GM19240 (cell line): ENCODE data around the gene ADAMTS16.

Source experiments
- DNase-seq: peaks from one replicate; pipeline ENCODE4 v3.0.0; 2011; ENCODE audit warnings: low spot score; ENCODE audit not compliant: insufficient read length

The ADAMTS16 gene

DNA sequence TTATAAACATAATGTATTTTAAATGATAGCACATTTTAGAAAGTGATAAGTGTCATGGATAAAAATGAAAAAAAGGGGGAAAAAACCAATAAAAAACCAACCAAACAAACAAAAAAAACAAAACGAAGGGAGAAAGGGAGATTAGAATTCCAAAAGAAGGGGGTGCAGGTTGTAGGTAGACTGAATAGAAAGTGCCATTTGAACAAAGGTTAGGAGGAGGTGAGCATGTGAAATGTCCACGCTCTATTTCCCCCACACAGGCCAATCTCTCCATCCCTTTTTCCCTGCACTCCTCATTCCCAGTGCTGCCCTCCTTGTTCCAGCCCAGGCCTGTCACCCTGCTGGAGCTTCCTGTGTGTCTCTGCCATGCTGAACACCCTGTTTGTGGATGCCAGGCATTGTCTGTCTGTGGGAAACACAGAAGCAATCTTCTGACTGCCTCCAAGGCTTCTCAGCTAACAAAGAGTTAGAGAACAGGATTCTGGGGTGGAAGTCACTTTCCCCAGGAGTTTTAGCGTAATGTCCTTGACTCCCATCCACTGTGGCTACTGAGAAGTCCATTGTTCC, 138.8 kb downstream of the ADAMTS16 start:
- DNase-seq = no peak

GRCh38 chr5:5285906-5286305, 145.8 kb downstream of the ADAMTS16 start:
- no peak for DNase-seq

DNA sequence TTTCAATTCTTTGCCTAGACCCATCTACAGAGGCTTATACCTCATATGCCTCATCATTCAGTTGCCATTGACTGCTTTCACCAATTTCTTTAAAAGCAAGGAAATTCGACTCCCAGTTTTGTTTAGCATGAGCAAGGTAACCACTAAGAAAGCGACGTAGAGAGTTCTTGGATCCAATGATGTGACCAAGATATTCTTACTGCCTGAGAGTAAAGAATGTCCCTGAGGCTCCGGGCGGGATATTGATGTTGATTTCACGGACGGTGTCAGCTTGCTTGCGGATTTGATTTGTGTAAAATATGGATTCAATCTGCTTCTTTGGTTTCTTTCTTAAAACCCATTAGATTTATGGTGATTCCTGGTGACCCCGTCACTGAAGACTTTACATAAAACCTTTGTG, 147.3 kb downstream of the ADAMTS16 start:
- no peak for DNase-seq

- DNase-seq = no peak
Measured at GRCh38 chr5:5288201-5288600, 148.1 kb downstream of the ADAMTS16 start.

DNA sequence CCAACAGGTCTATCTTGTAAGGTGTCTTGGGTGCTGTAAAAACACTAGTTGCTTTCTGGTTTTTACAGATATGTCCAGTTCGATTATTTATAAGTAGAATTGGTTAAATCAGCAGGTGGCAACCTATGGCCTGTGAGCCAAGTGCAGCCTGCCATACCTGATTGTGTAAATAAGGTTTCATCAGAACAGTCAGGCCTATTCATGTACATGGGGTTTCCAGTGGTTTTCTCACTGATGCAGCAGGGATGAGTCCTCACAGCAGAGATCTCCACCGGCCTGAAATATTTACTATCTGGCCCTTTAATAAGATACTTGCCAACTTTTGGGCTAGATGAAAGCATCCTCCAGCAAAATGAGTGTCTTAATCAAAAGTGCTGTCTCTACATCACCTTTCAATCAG, 149.4 kb downstream of the ADAMTS16 start:
- DNase-seq = no peak

GRCh38 chr5:5290674-5291334, 150.7 kb downstream of the ADAMTS16 start:
- DNase-seq = no peak

- no peak for DNase-seq
Measured at GRCh38 chr5:5291357-5291756, 151.2 kb downstream of the ADAMTS16 start.

DNA sequence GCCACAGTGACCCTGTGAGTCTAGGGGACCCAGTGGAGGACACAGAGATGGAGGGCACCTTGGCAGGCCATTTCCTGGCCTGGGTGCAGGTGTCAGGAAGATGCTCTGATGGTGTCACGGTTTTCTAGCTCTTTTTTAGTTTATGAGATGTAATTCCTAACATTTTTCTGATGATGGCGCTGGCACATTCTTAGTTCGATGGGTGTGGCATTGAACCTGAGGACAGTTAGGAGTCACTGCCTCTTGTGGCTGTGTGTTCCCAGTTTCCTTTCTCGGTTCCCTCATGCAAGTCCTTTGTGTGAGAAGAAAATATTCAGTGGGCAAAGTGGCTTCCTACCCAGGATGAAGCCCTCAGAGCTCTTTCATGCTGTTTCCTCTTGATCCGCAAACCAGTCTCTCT, 152.9 kb downstream of the ADAMTS16 start:
- DNase-seq = no peak

GRCh38 chr5:5294429-5294828, 154.3 kb downstream of the ADAMTS16 start:
- DNase-seq = no peak

DNA sequence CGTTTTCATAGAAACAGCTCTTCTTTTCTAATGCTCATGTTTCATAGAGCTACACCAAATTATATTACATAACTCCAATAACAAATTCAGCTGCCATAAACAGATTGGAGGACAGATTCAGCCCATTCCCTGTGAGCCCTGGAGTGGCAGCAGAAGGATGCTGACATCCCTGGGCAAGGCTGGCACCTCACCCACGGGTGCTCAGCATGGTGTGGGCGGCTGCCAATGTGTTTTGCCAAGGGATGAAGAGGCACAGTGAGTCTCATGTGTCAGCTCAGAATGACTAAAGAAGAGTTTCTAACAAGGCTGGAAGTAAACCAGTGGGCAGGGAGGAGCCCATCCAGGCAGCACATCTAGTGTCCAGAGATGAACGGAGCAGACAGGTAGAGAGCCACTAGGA, 155.2 kb downstream of the ADAMTS16 start:
- no peak for DNase-seq

DNA sequence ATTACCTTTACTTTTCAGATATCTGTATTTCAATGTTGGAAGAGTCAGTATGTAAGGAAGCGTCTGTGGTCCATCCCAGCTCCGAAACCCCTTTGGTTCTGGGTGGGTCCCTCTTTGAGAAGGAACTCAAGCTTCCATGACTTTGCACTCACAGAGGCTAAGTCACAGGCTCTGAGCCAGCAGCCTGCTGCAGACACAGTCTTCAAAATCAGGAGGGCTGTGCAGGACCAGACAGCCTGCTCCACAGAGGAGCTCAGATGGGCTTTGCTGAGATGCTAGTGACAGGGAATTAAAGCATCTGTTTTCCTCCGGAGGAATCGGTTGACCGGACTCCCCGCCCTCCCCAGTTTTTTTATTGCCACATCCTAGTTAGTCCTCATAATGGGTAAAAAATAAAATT, 155.9 kb downstream of the ADAMTS16 start:
- DNase-seq = no peak

GRCh38 chr5:5297432-5298067, 157.4 kb downstream of the ADAMTS16 start:
- DNase-seq = no peak

GRCh38 chr5:5298068-5298633, 158.0 kb downstream of the ADAMTS16 start:
- no peak for DNase-seq

- DNase-seq = no peak
Measured at GRCh38 chr5:5298841-5299541, 158.9 kb downstream of the ADAMTS16 start.

DNA sequence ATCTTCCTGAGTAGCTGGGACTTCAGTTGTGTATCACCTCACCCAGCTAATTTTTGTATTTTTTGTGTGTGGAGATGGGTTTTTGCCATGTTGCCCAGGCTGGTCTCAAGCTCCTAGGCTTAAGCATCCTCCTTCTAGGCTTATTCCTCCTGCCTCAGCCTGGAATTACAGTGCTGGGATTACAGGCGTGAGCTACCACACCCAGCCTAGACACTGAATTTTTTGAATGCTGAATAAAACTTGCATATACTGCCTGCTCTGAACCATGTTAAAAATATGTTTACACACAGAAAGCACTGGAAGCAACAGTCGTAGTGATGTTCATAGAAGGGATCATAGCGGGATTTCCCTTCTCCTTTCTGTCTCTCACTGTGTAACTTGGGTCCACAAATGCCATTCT, 161.0 kb downstream of the ADAMTS16 start:
- DNase-seq = no peak

DNA sequence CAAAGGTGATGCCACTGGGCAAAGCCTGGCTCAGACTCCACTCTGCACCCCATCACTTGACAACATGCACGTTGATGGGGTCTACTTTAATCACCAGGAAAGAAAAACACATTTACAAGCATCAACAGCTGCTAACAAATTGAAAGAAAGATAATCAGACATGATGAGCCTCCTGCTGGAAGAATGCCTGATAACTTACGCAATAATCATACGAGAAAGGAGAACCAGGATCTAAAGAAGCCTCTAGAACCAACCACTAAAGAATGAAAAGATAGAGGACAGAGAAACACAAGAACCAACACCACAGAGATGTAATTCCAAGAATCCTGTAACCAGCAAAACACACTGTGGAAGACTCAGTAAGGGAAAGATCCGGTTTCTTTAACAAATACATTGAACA, 162.1 kb downstream of the ADAMTS16 start:
- DNase-seq = no peak

DNA sequence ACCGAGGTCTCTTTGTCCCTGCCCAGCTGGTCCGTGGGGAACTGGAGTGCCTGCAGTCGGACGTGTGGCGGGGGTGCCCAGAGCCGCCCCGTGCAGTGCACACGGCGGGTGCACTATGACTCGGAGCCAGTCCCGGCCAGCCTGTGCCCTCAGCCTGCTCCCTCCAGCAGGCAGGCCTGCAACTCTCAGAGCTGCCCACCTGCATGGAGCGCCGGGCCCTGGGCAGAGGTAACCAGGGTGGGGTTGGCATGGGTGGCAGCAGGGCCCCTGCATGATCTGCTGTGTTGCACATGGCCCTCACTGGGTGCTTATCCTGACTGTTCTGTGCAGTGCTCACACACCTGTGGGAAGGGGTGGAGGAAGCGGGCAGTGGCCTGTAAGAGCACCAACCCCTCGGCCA, 163.1 kb downstream of the ADAMTS16 start:
- no peak for DNase-seq

GRCh38 chr5:5304361-5305020, 164.4 kb downstream of the ADAMTS16 start:
- no peak for DNase-seq

- no peak for DNase-seq
Measured at GRCh38 chr5:5306696-5307095, 166.6 kb downstream of the ADAMTS16 start.

DNA sequence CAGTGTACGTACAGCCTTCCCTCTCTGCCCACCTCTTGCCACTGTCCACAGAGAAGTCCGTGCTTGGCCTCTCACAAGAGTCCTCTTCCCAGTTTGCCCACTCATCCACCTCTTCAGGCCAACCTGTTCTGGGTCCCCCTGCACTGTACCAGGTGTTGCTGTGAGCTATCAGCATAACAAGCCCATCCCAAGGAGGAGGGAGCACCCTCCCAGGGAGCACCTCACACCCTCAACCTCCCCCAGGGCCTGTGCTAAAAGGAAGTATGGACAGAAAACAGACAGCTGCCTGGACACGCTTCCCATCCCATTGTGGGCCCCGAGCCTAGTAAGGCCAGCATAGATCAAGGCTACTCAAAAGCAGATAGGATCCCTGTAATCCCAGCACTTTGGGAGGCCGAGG, 168.2 kb downstream of the ADAMTS16 start:
- DNase-seq = no peak

DNA sequence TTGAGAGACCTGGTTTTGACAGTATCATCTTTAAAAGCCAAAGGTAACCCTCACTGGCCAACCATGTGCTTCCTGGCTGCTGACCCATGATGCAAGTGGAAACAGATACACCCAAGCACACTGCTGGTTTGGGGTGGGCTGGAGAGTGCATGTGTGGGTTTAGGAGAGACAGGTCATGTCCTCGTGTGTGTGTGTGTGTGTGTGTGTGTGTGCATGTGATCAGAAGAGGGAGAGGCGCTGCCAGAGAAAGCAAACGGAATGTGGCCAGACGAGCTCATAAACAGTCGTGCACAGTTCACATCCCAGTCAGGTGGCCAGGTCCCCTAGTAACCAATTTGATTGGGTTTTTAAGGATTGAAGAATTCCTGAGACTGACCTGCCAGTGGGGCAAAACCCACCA, 169.5 kb downstream of the ADAMTS16 start:
- no peak for DNase-seq
